Astrocyte of the spinal cord (primary cell): Measurements from ENCODE around the gene MATN1.

ENCODE experiments used
- DNase-seq: peaks from one replicate; pipeline ENCODE4 v3.0.0; 2011; ENCODE audit warnings: low read depth, low spot score
- H3K4me3 ChIP-seq: 2 replicates; pipeline ENCODE4 v1.5.1; 2011; ENCODE audit warnings: low read depth, mild to moderate bottlenecking, low read length, moderate library complexity
- CTCF ChIP-seq: IDR thresholded peaks from 2 replicates; pipeline ENCODE4 v1.5.1; 2012; ENCODE audit warnings: low read depth, mild to moderate bottlenecking, low read length, inconsistent platforms
- in situ Hi-C: cut with HindIII; loops from 2 replicates; pipeline ENCODE4 v1.10.0; 2017; ENCODE audit warnings: low sequenced_read_pairs

The MATN1 gene

GRCh38 chr1:30757352-30758120 is 34.2 kb upstream of the MATN1 start, which contains the start of gene LAPTM5:
Gene LAPTM5 (minus strand): TSS chr1:30757774. CDS start chr1:30757745, 29 bp downstream.
- no peak for TF ChIP-seq CTCF
- H3K4me3 ChIP-seq, result no peak within 1 kb of the TSS
- DNase-seq, result no peak
- in situ Hi-C loops, result no loop called here

GRCh38 chr1:30756545-30757351 is 33.4 kb upstream of the MATN1 start:
- no peak overlapping the region for H3K4me3 ChIP-seq
- peak; percentile 90 for DNase-seq
- no peak for TF ChIP-seq CTCF
- in situ Hi-C loops, result no loop called here

GRCh38 chr1:30756206-30756544 is 32.8 kb upstream of the MATN1 start:
- in situ Hi-C loops, result no loop called here
- H3K4me3 ChIP-seq, result no peak overlapping the region
- no peak for TF ChIP-seq CTCF
- no peak for DNase-seq

GRCh38 chr1:30755746-30756145 is 32.4 kb upstream of the MATN1 start:
- in situ Hi-C loops, result no loop called here
- H3K4me3 ChIP-seq, result no peak overlapping the region
- no peak for TF ChIP-seq CTCF
- no peak for DNase-seq

GRCh38 chr1:30755334-30755733 is 31.9 kb upstream of the MATN1 start:
- no peak for TF ChIP-seq CTCF
- DNase-seq, result no peak
- no peak overlapping the region for H3K4me3 ChIP-seq
- in situ Hi-C loops, result no loop called here

- in situ Hi-C loops, result no loop called here
- no peak for DNase-seq
- H3K4me3 ChIP-seq, result no peak overlapping the region
- TF ChIP-seq CTCF, result no peak
These were observed 31.3 kb upstream of the MATN1 start for GRCh38 chr1:30754684-30755171.
